DMS 273 (cell line): ENCODE measurements around the gene ARHGAP12.
A peak's percentile ranks its signal among the peaks of the same experiment; 100 is the strongest.

Experiments
- DNase-seq: peaks from one replicate; lab custom pipeline; 2025; ENCODE audit not compliant: unreplicated experiment; lab: John Stamatoyannopoulos, UW

Gene ARHGAP12

GRCh38 chr10:31822616-31823318, 105.9 kb downstream of the ARHGAP12 start:
- DNase-seq: no peak

- DNase-seq: no peak
These were observed 106.5 kb downstream of the ARHGAP12 start for GRCh38 chr10:31822150-31822549.

DNA sequence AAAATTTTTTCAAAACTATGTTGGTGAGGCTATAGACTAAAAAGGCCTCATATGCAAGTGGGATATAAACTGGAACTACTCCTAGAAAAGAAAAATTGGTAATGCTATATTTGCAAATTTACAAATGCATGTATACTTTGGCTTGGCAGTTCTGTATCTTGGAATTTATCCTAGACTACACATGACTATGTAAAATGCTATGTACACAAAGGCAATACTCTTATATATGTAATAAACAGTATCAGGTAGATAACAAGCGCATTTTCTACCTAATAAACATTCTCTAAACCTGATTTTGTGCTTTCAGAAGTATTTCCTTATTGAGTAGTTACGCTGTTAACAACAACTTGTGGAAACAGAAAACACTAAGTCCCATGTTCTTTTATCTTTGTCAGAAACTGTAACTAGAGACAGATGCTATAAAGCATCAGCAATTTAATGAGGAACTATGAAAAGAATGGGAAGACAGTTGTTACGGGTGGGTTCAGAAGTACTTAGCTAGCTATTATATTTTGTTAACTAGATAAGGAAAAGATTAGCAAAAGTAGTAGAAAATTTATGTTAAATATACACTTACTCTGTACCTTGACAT, 107.8 kb downstream of the ARHGAP12 start:
- no peak for DNase-seq

DNA sequence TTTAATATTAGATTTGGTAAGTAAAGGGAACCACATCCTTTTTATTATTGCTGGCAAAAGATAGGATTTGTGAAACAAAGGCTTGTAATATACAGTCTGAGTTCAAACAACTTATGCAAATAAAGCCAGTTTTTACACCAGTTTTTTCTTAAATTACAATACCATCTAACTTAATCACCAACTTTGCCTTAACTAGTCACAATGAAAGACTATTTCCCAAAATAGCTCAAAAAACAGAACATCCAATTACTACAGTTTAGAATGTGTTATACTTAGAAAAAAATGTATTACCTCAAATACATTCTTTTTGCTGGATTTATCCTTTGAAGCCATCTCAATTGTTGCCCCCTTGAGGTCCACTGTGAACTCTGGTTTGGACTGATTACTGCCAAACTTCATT, 108.5 kb downstream of the ARHGAP12 start:
- no peak for DNase-seq

DNA sequence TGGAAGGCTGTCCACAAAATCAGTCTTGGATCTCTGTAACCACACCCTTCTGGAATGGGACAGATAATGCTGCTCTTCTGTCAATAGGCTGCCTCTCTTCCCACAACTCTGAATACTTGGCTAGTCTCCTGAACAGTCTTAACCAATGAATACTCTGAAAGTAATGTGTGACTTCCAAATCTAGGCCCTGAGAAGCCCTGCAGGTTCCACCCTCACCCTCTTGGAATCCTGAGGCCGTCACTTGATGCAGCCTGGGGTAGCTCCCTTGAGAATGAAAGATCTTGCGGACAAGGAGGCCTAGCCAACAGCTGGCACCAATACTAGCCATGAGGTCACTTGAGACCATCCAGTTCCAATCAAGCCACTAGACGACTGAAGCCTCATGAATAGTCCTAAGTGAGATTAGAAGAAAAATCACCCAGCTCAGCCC, 109.2 kb downstream of the ARHGAP12 start:
- peak; percentile 5 for DNase-seq

DNA sequence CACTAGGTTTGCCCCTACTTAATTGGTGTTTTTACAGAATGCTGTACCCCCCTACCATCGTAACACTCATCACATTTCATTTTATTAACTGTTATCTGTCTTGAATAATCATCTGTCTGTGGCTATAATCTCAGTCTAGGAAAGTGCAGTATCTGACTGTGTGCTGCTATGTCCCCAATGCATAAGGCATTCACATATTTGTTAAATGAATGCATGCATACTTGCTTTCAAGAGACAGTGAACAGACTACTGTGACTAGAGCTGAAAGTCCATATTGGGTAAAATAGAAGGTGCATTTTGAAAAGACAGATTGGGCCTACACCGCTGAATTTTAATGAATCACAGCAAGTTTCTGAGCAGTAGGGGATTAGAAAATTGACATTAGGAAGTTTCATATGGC, 112.3 kb downstream of the ARHGAP12 start:
- no peak for DNase-seq

GRCh38 chr10:31808258-31809218, 120.1 kb downstream of the ARHGAP12 start:
- peak; percentile 57 for DNase-seq

GRCh38 chr10:31804352-31804810, 124.2 kb downstream of the ARHGAP12 start:
- no peak for DNase-seq

- peak; percentile 8 for DNase-seq
These were observed 124.9 kb downstream of the ARHGAP12 start for GRCh38 chr10:31803606-31804351.

GRCh38 chr10:31799181-31799580, 129.4 kb downstream of the ARHGAP12 start:
- no peak for DNase-seq

GRCh38 chr10:31792745-31793144, 135.9 kb downstream of the ARHGAP12 start:
- DNase-seq: no peak

- no peak for DNase-seq
These were observed 139.1 kb downstream of the ARHGAP12 start for GRCh38 chr10:31789555-31789954.

DNA sequence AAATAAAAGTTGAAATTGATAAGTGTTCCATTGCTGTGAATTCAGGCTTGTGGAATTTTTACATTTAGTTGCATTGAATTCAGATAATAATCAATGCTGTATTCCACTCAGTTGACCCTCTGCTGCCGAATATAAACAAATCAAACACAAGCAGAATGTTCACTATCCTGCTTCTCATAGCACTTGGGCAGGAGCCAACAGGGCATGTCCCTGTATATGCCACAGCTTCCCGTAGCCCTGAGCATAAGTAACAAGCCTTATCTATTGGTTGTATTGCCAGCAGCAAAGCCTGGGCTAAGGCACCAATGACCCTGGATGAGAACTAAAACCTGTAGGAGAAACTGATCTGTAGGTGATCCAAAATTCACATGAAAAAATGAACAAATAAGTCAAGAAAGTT, 145.9 kb downstream of the ARHGAP12 start:
- peak; percentile 37 for DNase-seq

- DNase-seq: no peak
These were observed 147.9 kb downstream of the ARHGAP12 start for GRCh38 chr10:31780717-31781116.

DNA sequence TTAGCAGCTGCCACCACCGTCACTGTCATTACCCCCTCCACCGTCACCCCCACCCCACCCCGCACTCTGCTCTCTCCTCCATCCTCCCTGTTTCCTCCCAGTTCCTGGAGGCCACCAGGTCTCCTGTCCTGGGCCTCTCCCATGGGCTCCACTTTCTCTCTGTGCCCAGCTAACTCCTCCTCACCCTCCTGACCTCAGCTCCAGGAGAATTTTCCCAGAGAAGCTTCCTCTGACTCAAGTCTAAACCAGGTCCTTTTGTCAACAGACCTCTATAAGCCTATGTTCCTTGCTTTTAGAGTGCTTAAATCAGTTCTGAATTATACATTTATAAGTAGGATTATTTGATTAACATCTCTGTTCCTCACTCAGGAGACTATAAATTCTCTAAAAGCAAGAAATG, 150.0 kb downstream of the ARHGAP12 start:
- DNase-seq: no peak

DNA sequence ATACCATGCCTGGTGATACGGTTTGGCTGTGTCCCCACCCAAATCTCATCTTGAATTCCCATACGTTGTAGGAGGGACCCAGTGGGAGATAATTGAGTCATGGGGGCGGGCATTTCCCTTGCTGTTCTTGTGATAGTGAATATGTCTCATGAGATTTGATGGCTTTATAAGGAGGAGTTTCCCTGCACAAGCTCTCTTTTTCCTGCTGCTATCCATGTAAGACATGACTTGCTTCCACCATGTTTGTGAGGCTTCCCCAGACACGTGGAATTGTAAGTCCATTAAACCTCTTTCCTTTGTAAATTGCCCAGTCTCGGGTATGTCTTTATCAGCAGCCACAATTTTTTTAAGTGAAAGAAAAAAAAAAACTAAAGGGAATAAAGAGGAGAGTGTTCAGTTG, 152.5 kb downstream of the ARHGAP12 start:
- no peak for DNase-seq

GRCh38 chr10:31774928-31775650, 153.5 kb downstream of the ARHGAP12 start:
- no peak for DNase-seq

GRCh38 chr10:31774299-31774900, 154.2 kb downstream of the ARHGAP12 start:
- no peak for DNase-seq

GRCh38 chr10:31773749-31774298, 154.8 kb downstream of the ARHGAP12 start:
- no peak for DNase-seq
